Body of pancreas (tissue), 4 donors: ENCODE results near the gene HABP4. TPM values are rescaled to one million over a fixed set of nuclear protein-coding genes. Genes with fewer than 3 reads are reported as not detected.

ENCODE experiments used
- ATAC-seq: fragments of 150-250 bp; one replicate; pipeline ENCODE4 v1.9.1; 2016
- DNase-seq, 4 donors: peaks; one replicate each; pipeline ENCODE4 v3.0.0-alpha.2; 2019
- H3K27ac ChIP-seq, 4 donors: fragments of 200-600 bp; sonication (generic); 1 replicate in 3 of 4; 2 replicates in 1 of 4; pipeline versions ENCODE4 v1.5.1 to v1.6.1; 2016 to 2019; ENCODE audit warnings: mild to moderate bottlenecking in 1 of 4, mixed read lengths in 1 of 4, moderate library complexity in 1 of 4
- H3K27me3 ChIP-seq, 2 donors: fragments of 200-600 bp; sonication (generic); one replicate each; pipeline ENCODE4 v1.6.0; 2016; ENCODE audit warnings: mild to moderate bottlenecking in 1 of 2
- H3K36me3 ChIP-seq, 2 donors: fragments of 200-600 bp; sonication (generic); replicated peaks in 1 of 2; 2 replicates each; pipeline ENCODE4 v1.5.1; 2016; ENCODE audit warnings: low read depth in 2 of 2; ENCODE audit not compliant: insufficient read depth in 1 of 2
- H3K4me1 ChIP-seq: fragments of 200-600 bp; sonication (generic); one replicate; pipeline ENCODE4 v1.6.0; 2016
- H3K4me3 ChIP-seq, 2 donors: fragments of 200-600 bp; sonication (generic); 1 replicate in 1 of 2; 2 replicates in 1 of 2; pipeline ENCODE4 v1.5.1; 2016 to 2019
- H3K9me3 ChIP-seq, 3 donors: fragments of 200-600 bp; sonication (generic); 1 replicate in 2 of 3; 2 replicates in 1 of 3; pipeline ENCODE4 v1.5.1; 2016
- POLR2A ChIP-seq, 3 donors: fragments of 450-650 bp; IDR thresholded peaks; one replicate each; pipeline ENCODE4 v1.6.1; 2016; ENCODE audit warnings: antibody characterized with exemption in 3 of 3, mild to moderate bottlenecking in 2 of 3
- WGBS, 2 donors: methylation state at CpG; one replicate each; pipeline ENCODE4 v1.1.5; 2017; 5-methylcytosine and 5-hydroxymethylcytosine counted together
- intact Hi-C: fragments of 100-400 bp; cut with DNase I; formaldehyde crosslinking; loops from one replicate; pipeline ENCODE4 v1.15.1; 2023
- total RNA-seq, 2 donors: library from RNA; depleted of rRNA; stranded (reverse); fragments of >200 nt; gene quantifications; one replicate each; pipeline ENCODE4 v1.1.0, GENCODE V29; 2016
- TF ChIP-seq, protein P1 (sequence below), 7 experiments: fragments of 450-650 bp in 4 of 7; fragments of 200-600 bp in 3 of 7; sonication (generic) in 3 of 7; IDR thresholded peaks; one replicate each; pipeline ENCODE4 v1.5.1; 2016 to 2019; ENCODE audit warnings: antibody characterized with exemption in 7 of 7

HABP4 gene
- total RNA-seq, 2 donors from 2014 or later: 12.2 to 12.5 TPM

DNA sequence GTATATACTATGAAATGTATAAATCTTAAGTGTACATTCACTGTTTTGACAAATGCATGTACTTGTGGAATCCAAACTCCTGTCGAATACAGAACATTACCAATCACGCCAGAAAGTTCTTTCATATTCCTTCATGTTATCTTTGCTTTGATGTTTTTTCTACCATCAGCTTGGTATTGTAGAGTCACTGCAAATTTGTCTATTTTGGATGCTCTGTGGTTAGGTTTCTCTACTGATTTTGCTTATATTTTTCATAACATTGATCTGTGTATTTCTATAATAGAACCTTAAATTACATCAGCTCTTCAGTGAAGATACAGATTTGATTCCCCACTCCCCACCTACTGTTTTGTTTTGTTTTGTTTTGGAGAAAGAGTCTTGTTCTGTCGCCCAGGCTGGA is 30.8 kb downstream of the HABP4 start:
- Histone ChIP-seq H3K9me3 (no peaks in the 10 kb centered on the region), H3K36me3 (no peaks in the 10 kb centered on the region), H3K27ac (no peak overlapping the region), H3K4me3 (no peak overlapping the region), H3K27me3 (no peaks in the 10 kb centered on the region), H3K4me1 (peaks cover 3% of the 10 kb centered on the region)
- no peak for DNase-seq
- 92 to 97% methylated on average over 3 of the region's 3 CpGs for WGBS, 2 donors
- no peak for ATAC-seq
- intact Hi-C loops: no loop called here
- TF ChIP-seq POLR2A (IDR thresholded peaks at IDR 0.05): no peak
- TF ChIP-seq, protein P1, sequence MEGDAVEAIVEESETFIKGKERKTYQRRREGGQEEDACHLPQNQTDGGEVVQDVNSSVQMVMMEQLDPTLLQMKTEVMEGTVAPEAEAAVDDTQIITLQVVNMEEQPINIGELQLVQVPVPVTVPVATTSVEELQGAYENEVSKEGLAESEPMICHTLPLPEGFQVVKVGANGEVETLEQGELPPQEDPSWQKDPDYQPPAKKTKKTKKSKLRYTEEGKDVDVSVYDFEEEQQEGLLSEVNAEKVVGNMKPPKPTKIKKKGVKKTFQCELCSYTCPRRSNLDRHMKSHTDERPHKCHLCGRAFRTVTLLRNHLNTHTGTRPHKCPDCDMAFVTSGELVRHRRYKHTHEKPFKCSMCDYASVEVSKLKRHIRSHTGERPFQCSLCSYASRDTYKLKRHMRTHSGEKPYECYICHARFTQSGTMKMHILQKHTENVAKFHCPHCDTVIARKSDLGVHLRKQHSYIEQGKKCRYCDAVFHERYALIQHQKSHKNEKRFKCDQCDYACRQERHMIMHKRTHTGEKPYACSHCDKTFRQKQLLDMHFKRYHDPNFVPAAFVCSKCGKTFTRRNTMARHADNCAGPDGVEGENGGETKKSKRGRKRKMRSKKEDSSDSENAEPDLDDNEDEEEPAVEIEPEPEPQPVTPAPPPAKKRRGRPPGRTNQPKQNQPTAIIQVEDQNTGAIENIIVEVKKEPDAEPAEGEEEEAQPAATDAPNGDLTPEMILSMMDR (IDR thresholded peaks at IDR 0.05): no peak

- intact Hi-C loops: no loop called here
Observed at GRCh38 chr9:96482476-96482875, 32.5 kb downstream of the HABP4 start.

DNA sequence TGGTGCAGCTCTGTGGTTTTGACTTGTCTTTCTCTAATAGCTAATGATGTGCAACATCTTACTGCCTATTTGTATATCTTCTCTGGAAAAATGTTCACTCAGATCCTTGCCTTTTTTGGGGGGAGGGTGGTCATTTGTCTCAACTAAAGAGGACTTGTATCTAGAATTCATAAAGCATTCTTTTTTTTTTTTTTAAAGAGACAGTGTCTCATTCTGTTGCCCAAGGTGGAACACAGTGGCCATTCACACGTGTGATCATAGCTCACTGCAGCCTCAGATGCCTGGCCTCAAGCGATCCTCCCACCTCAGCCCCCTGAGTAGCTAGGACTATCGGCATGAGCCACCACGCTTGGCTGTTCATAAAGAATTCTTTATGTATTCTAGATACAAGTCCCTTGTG is 33.2 kb downstream of the HABP4 start:
- WGBS, 2 donors: 94% methylated on average over 4 of the region's 4 CpGs
- intact Hi-C loops: no loop called here
- Histone ChIP-seq H3K27me3 (no peaks in the 10 kb centered on the region), H3K27ac (no peak overlapping the region), H3K4me3 (no peak overlapping the region), H3K9me3 (no peaks in the 10 kb centered on the region), H3K36me3 (no peaks in the 10 kb centered on the region), H3K4me1 (peaks cover 16% of the 10 kb centered on the region)
- no peak for ATAC-seq
- DNase-seq: no peak
- no peak for TF ChIP-seq POLR2A (IDR thresholded peaks at IDR 0.05)
- TF ChIP-seq, protein P1 (IDR thresholded peaks at IDR 0.05): no peak

More at GRCh38 chr9:96482476-96482875, 32.5 kb downstream of the HABP4 start:
- H3K4me1 ChIP-seq: peaks cover 16% of the 10 kb centered on the region
- no peaks in the 10 kb centered on the region for H3K27me3 ChIP-seq
- no peak for ATAC-seq
- no peaks in the 10 kb centered on the region for H3K36me3 ChIP-seq
- no peak for TF ChIP-seq POLR2A (IDR thresholded peaks at IDR 0.05)
- TF ChIP-seq, protein P1 (IDR thresholded peaks at IDR 0.05): no peak
- 62 to 84% methylated on average over 2 of the region's 2 CpGs for WGBS, 2 donors
- no peak overlapping the region for H3K27ac ChIP-seq
- H3K9me3 ChIP-seq: no peaks in the 10 kb centered on the region
- no peak overlapping the region for H3K4me3 ChIP-seq
- no peak for DNase-seq

- 62 to 67% methylated on average over 3 of the region's 3 CpGs for WGBS, 2 donors
- H3K36me3 ChIP-seq: no peaks in the 10 kb centered on the region
- ATAC-seq (no peak), DNase-seq (no peak)
- TF ChIP-seq, protein P1 (IDR thresholded peaks at IDR 0.05): no peak
- no peak for TF ChIP-seq POLR2A (IDR thresholded peaks at IDR 0.05)
- H3K27me3 ChIP-seq: no peaks in the 10 kb centered on the region
- H3K4me3 ChIP-seq: no peak overlapping the region
- H3K4me1 ChIP-seq: peaks cover 16% of the 10 kb centered on the region
- H3K27ac ChIP-seq: no peak overlapping the region
- H3K9me3 ChIP-seq: no peaks in the 10 kb centered on the region
- intact Hi-C loops: no loop called here
Observed at GRCh38 chr9:96483733-96484390, 33.9 kb downstream of the HABP4 start.

DNA sequence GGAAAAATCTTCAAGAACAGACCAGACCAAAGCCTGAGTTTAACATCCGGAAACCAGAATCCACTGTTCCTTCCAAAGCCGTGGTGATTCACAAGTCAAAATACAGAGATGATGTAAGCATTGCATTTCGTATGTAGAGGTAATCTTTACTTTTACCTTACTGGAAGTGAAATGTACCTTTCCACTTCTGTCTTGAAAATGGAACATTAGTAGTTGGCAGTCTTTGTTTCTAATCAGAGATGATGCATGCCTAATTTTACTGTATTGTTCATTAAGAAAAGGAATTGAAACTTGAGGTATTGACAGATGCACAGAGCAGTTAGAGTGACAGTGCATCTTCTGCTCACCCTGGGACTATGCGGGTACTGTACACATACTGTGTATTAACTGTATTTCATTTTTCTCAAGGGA is 34.6 kb downstream of the HABP4 start:
- H3K4me1 ChIP-seq: peaks cover 16% of the 10 kb centered on the region
- no peak overlapping the region for H3K4me3 ChIP-seq
- 86 to 89% methylated on average over 4 of the region's 4 CpGs for WGBS, 2 donors
- ATAC-seq (no peak), DNase-seq (no peak)
- no peak for TF ChIP-seq POLR2A (IDR thresholded peaks at IDR 0.05)
- no peaks in the 10 kb centered on the region for H3K9me3 ChIP-seq
- no peak overlapping the region for H3K27ac ChIP-seq
- no peaks in the 10 kb centered on the region for H3K36me3 ChIP-seq
- H3K27me3 ChIP-seq: no peaks in the 10 kb centered on the region
- intact Hi-C loops: no loop called here
